Keratinocyte (primary cell): ENCODE results near the gene RETREG3. TPM values are rescaled to one million over a fixed set of nuclear protein-coding genes. Genes with fewer than 3 reads are reported as not detected.

Source experiments
- DNase-seq: peaks from one replicate; pipeline ENCODE4 v3.0.0-alpha.2; 2011; ENCODE audit warnings: low read depth, missing footprints, low spot score
- FAIRE-seq: peaks from 2 replicates; lab custom pipeline; 2011; peaks lifted over from hg19 to GRCh38; lab: Jason Lieb, UNC
- H2AFZ ChIP-seq: 2 replicates; pipeline ENCODE4 v1.6.0; 2012; ENCODE audit warnings: low read length, control low read depth, inconsistent platforms; ENCODE audit not compliant: control insufficient read depth
- H3K27ac ChIP-seq: 2 replicates; pipeline ENCODE4 v1.5.1; 2011; ENCODE audit warnings: low read length; ENCODE audit not compliant: control insufficient read depth, insufficient read depth
- H3K27me3 ChIP-seq: 3 replicates; pipeline ENCODE4 v1.6.0; 2011; ENCODE audit warnings: low read length; ENCODE audit not compliant: control insufficient read depth, insufficient read depth; ENCODE audit errors: extremely low read depth
- H3K36me3 ChIP-seq, 2 experiments: 2 replicates in 1 of 2; 3 replicates in 1 of 2; pipeline ENCODE4 v1.5.1; 2011; ENCODE audit warnings: low read length in 2 of 2, mild to moderate bottlenecking in 1 of 2; ENCODE audit not compliant: control insufficient read depth in 2 of 2, insufficient read depth in 2 of 2; ENCODE audit errors: extremely low read depth in 1 of 2
- H3K4me1 ChIP-seq: 3 replicates; pipeline ENCODE4 v1.5.1; 2011; ENCODE audit warnings: low read length; ENCODE audit not compliant: control insufficient read depth, insufficient read depth; ENCODE audit errors: extremely low read depth
- H3K4me2 ChIP-seq: 3 replicates; pipeline ENCODE4 v1.6.0; 2011; ENCODE audit warnings: low read depth, low read length; ENCODE audit not compliant: control insufficient read depth, insufficient read depth; ENCODE audit errors: extremely low read depth
- H3K4me3 ChIP-seq, 3 experiments: fragments of 200-600 bp in 1 of 3; sonication (generic) in 1 of 3; 2 replicates in 2 of 3; 3 replicates in 1 of 3; pipeline ENCODE4 v1.5.1; 2011 to 2016; ENCODE audit warnings: low read length in 3 of 3, mild to moderate bottlenecking in 3 of 3, control low read depth in 2 of 3, inconsistent platforms in 1 of 3, low read depth in 1 of 3, mixed read lengths in 1 of 3, mixed run types in 1 of 3, moderate library complexity in 1 of 3; ENCODE audit not compliant: control insufficient read depth in 2 of 3, insufficient read depth in 2 of 3; ENCODE audit errors: extremely low read depth in 1 of 3
- H3K79me2 ChIP-seq: 2 replicates; pipeline ENCODE4 v1.6.0; 2012; ENCODE audit warnings: low read length; ENCODE audit not compliant: control insufficient read depth, insufficient read depth
- H3K9ac ChIP-seq: 3 replicates; pipeline ENCODE4 v1.6.0; 2011; ENCODE audit warnings: low read length; ENCODE audit not compliant: control insufficient read depth, insufficient read depth; ENCODE audit errors: extremely low read depth
- H3K9me1 ChIP-seq: 3 replicates; pipeline ENCODE4 v1.6.0; 2011; ENCODE audit warnings: low read length; ENCODE audit not compliant: control insufficient read depth, insufficient read depth; ENCODE audit errors: extremely low read depth
- H3K9me3 ChIP-seq: 2 replicates; pipeline ENCODE4 v1.5.1; 2012; ENCODE audit warnings: low read depth, low read length; ENCODE audit not compliant: control insufficient read depth
- H4K20me1 ChIP-seq: 3 replicates; pipeline ENCODE4 v1.6.0; 2011; ENCODE audit warnings: low read length; ENCODE audit not compliant: control insufficient read depth, insufficient read depth; ENCODE audit errors: extremely low read depth
- CTCF ChIP-seq, 3 experiments: IDR thresholded peaks in 1 of 3; conservative IDR thresholded peaks in 1 of 3; optimal IDR thresholded peaks in 1 of 3; 2 replicates in 2 of 3; 3 replicates in 1 of 3; pipeline versions ENCODE3 to v1.5.1; 2011; ENCODE audit warnings: low read length in 3 of 3, mild to moderate bottlenecking in 3 of 3, moderate library complexity in 2 of 3, control low read depth in 1 of 3, inconsistent platforms in 1 of 3; ENCODE audit not compliant: insufficient read depth in 2 of 3; ENCODE audit errors: extremely low read depth in 1 of 3
- EZH2 ChIP-seq: IDR thresholded peaks from one replicate; pipeline ENCODE4 v1.6.1; 2012; ENCODE audit warnings: inconsistent platforms, mild to moderate bottlenecking, low read length, moderate library complexity
- dilution Hi-C: fragments of 300-500 bp; cut with MboI; formaldehyde crosslinking; loops from one replicate; pipeline ENCODE4 v1.7.0; 2020; ENCODE audit warnings: low sequenced_read_pairs; ENCODE audit not compliant: extremely low pct_ligation_motif_present
- polyA plus RNA-seq, 5 experiments: library from polyadenylated mRNA; depleted of rRNA in 3 of 5; stranded (reverse) in 3 of 5; stranded (forward) in 1 of 5; unstranded in 1 of 5; fragments of >200 nt; gene quantifications; 1 replicate in 1 of 5; 2 replicates in 3 of 5; 3 replicates in 1 of 5; pipeline versions ENCODE4 v1.2.1 to v1.2.3, GENCODE V29; 2011 to 2012; ENCODE audit warnings: missing spikeins in 2 of 5, low read depth in 1 of 5, low replicate concordance in 1 of 5

RETREG3 gene
- polyA plus RNA-seq, 1 donor (not counting 4 experiments of a cell fraction or from before 2014, with no cell fraction given) = 25.2 TPM

- Histone ChIP-seq H4K20me1 (no peaks in the 10 kb centered on the region), H3K27me3 (no peaks in the 10 kb centered on the region), H3K79me2 (peaks cover 35% of the 10 kb centered on the region), H3K4me2 (no peak overlapping the region), H3K4me3 (no peak overlapping the region), H2AFZ (no peak overlapping the region), H3K36me3 (peaks cover 43 to 62% of the 10 kb centered on the region in 2 experiments), H3K4me1 (peaks cover 18% of the 10 kb centered on the region), H3K27ac (no peak overlapping the region), H3K9ac (no peak overlapping the region), H3K9me3 (no peaks in the 10 kb centered on the region), H3K9me1 (no peaks in the 10 kb centered on the region)
- DNase-seq (no peak), FAIRE-seq (no peak)
- TF ChIP-seq CTCF (optimal IDR thresholded peaks at IDR 0.05 in 1 of 3, IDR thresholded peaks at IDR 0.05 in 1 of 3, conservative IDR thresholded peaks at IDR 0.05 in 1 of 3; ENCODE audit: extremely low read depth in 1 of 3, insufficient read depth in 2 of 3, low read length in 3 of 3) (no peak), EZH2 (no peak)
- dilution Hi-C loops = no loop called here
Measured at GRCh38 chr17:42568341-42569111, 40.6 kb downstream of the RETREG3 start.

GRCh38 chr17:42566883-42567573 lies 42.1 kb downstream of the RETREG3 start, which contains the start of gene MLX:
Gene MLX (plus strand): TSS chr17:42567100. CDS start chr17:42567125, 25 bp downstream.
- no peak for FAIRE-seq
- H3K9ac ChIP-seq = peak within 1 kb of the TSS; percentile 71
- peak within 1 kb of the TSS; percentile 52 for H3K27ac ChIP-seq
- H2AFZ ChIP-seq = peak within 1 kb of the TSS; percentile 74
- peaks cover 32 to 59% of the 10 kb centered on the region in 2 experiments for H3K36me3 ChIP-seq
- no peaks in the 10 kb centered on the region for H3K9me1 ChIP-seq
- no peaks in the 10 kb centered on the region for H3K9me3 ChIP-seq
- no peaks in the 10 kb centered on the region for H3K27me3 ChIP-seq
- peaks cover 50% of the 10 kb centered on the region for H3K79me2 ChIP-seq
- H4K20me1 ChIP-seq = no peaks in the 10 kb centered on the region
- DNase-seq = no peak
- H3K4me3 ChIP-seq = peak within 1 kb of the TSS; percentile 85 to 93 (median 88)
- H3K4me1 ChIP-seq = peaks cover 26% of the 10 kb centered on the region
- TF ChIP-seq EZH2 = no peak
- TF ChIP-seq CTCF (optimal IDR thresholded peaks at IDR 0.05 in 1 of 3, IDR thresholded peaks at IDR 0.05 in 1 of 3, conservative IDR thresholded peaks at IDR 0.05 in 1 of 3; ENCODE audit: extremely low read depth in 1 of 3, insufficient read depth in 2 of 3, low read length in 3 of 3) = peak in 1 of 3 experiments; percentile 2
- H3K4me2 ChIP-seq = peak within 1 kb of the TSS; percentile 92
- dilution Hi-C loops = no loop called here
